Ecto neural progenitor cell (in vitro differentiated cells): ENCODE data around the gene KLHL5.
"Not testable (repeated sequence)": the region's sequence is repeated elsewhere in the genome, so short reads cannot be mapped to it uniquely, and the experiment has no call there.

ENCODE experiments used
- DNase-seq: peaks from one replicate; pipeline ENCODE4 v3.0.0-alpha.2; 2018; ENCODE audit warnings: low spot score

The KLHL5 gene, protein sequence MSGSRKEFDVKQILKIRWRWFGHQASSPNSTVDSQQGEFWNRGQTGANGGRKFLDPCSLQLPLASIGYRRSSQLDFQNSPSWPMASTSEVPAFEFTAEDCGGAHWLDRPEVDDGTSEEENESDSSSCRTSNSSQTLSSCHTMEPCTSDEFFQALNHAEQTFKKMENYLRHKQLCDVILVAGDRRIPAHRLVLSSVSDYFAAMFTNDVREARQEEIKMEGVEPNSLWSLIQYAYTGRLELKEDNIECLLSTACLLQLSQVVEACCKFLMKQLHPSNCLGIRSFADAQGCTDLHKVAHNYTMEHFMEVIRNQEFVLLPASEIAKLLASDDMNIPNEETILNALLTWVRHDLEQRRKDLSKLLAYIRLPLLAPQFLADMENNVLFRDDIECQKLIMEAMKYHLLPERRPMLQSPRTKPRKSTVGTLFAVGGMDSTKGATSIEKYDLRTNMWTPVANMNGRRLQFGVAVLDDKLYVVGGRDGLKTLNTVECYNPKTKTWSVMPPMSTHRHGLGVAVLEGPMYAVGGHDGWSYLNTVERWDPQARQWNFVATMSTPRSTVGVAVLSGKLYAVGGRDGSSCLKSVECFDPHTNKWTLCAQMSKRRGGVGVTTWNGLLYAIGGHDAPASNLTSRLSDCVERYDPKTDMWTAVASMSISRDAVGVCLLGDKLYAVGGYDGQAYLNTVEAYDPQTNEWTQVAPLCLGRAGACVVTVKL

DNA sequence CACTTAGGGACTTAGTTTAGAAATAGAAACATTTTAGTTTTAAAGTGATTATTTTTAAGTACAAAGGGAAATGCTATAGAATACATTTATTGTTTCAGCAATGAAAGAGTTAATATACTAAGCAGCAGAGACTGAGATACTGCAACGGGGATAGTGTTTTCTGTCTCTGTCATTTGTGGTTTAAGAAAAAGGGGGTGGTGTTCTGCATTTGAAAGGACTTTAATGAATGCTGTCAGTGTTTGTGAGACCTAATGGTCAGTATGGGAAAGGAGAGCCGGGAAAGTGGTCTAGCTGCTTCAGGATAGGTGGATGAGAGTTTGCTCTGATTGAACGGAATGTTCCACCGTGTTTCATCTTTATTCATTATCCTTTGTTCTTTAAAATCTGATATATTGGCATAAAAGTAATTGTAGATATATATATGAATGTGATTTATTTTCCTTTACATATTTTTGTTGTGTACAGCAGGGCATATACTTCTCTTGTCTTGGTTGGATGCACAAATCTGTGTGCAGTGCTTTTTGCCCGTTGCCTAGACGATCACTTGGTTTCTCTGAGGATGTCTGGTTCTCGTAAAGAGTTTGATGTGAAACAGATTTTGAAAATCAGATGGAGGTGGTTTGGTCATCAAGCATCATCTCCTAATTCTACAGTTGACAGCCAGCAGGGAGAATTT is at the start of gene KLHL5:
Gene KLHL5, plus strand, starts transcription at position 139 of the 676 bp plus-strand sequence. Its CDS starts 421 bp downstream, at position 560.
- no peak for DNase-seq

DNA sequence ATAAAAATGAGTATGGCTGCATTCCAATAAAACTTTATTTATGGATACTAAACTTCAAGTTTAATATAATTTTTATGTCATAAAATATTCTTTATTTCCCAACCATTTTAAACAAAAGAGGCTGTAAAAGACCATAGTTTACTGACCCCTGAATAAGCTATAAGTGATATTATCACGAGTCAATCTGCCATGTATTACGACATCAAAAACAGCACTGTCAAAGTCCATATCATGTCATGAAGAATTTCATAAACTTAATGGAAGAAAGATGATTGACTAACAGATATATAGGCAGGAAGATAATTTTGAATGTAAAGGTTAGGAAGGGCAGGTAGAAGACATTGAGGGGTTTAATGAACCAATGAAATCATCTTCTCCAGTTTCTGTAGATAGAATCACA is 48.0 kb upstream of the KLHL5 start:
- no peak for DNase-seq

DNA sequence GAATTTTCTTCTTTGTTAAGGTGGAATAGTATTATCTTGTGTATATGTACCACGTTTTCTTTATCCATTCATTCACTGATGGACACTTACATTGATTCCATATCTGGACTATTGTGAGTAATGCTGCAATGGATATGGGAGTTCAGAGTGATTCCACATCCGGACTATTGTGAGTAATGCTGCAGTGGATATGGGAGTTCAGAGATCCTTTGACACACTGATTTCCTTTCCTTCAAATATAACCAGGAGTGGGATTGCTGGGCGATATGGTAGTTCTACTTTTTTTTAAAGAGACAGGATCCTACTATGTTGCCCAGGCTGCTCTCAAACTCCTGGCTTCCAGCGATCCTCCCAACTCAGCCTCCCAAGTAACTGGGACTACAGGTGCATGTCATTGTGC is 41.9 kb upstream of the KLHL5 start:
- DNase-seq: no peak

DNA sequence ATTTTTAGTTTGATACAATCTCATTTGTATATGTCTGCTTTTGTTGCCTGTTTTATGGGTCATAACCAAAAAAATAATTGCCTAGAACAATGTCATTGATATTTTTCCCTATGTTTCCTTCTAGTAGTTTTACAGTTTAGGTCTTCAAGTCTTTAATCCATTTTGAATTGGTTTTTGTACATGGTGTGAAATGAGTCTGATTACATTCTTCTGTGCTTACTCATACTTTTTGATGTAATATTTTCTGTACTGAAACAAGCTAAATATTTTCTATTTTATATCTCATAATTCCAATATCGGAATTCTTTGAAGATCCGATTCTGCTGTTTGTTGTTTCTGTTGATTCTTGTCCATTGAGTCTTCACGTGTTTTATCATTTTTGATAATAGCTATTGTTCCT is 40.4 kb upstream of the KLHL5 start:
- no peak for DNase-seq

DNA sequence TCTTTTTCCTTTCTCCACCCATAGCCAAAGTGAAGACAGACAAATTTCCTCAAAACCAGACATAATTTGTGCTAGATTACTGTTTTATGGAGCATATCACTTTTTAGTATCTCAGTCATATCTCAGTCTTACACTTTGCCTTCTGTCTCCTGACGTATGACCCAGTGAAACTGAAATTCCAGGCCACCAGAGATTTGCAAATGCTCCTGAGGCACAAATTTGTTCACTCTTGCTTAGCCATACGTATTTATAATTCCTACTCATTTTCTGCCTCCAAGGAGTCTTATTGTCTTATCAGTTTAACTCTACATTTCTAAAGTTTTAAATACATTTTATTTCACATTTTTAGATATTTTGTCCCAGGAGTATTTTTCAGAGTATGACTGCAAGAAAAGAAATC is 39.8 kb upstream of the KLHL5 start:
- DNase-seq: no peak

DNA sequence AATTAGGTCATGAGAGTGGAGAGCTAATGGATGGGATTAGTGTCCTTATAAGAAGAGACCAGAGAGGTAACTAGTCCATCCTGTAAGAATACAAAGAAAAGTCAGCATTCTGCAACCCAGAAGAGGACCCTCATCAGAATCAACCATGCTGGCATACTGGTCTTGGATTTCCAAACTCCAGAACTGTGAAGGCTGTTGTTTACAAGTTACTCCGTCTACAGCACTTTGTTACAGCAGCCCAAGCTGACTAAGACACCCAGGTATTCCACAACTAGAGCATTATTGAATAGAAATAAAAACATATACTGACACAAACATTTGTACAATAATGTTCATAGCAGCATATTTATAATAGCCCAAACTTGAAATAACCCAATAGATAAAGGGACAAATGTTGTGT is 39.0 kb upstream of the KLHL5 start:
- no peak for DNase-seq

DNA sequence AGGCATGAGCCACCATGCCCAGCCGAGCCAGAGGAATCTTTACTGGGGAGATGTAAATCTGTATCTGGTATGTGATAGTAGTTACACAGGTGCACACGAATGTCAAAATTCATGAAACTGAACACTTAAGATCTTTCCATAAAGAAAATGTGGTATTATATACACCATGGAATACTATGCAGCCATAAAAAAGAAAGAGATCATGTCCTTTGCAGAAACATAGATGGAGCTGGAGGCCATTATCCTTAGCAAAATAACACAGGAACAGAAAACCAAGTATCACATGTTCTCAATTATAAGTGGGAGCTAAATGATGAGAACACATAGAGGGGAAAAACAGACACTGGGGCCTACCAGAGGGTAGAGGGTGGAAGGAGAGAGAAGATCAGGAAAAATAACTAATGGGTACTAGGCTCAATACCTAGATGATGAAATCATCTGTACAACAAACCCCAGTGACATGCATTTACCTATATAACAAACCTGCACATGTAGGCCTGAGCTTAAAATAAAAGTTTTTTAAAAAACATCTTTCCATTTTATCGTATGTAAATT is 37.6 kb upstream of the KLHL5 start:
- DNase-seq: no peak

DNA sequence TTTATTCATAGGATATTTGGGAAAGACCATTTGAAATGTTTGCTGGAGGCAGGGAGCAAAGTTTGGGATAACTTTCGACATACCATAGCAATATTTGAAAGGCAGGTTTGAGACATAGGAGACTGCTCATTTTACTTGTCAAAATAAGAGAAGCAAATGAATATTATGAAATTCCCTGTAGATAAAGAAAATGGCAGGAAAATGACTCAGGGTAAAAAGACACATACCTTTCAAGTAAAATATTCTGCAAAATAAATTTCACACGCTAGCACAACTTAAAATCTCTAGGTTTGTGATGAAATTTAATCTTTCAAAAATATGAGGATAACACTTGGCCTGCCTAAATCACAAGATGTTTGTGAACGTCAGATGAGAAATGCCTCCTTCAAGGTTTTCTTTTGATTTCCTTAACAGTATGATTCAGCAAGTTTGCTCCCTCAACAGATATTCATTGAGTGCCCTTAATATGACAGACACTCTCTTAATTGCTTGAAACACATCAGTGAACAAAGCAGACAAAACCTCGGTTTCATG is 36.4 kb upstream of the KLHL5 start:
- DNase-seq: no peak

DNA sequence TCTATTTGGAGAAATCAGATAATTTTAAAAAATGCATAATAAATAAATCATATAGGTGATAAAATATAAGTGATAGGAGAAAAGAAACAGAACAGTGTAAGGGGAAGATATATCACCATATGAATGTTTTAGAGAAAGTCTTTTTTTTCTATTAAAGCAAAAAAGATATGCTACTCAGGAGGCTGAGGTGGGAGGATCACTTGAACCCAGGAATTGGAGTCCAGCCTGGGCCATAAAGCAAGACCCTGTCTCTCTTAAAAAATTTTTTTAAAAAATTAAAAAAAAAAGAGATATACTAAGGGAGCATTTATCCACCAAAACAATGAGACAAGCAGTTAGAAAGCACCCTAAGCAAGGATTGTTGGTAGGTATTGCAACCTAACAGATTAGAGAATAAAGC is 35.9 kb upstream of the KLHL5 start:
- DNase-seq: no peak

DNA sequence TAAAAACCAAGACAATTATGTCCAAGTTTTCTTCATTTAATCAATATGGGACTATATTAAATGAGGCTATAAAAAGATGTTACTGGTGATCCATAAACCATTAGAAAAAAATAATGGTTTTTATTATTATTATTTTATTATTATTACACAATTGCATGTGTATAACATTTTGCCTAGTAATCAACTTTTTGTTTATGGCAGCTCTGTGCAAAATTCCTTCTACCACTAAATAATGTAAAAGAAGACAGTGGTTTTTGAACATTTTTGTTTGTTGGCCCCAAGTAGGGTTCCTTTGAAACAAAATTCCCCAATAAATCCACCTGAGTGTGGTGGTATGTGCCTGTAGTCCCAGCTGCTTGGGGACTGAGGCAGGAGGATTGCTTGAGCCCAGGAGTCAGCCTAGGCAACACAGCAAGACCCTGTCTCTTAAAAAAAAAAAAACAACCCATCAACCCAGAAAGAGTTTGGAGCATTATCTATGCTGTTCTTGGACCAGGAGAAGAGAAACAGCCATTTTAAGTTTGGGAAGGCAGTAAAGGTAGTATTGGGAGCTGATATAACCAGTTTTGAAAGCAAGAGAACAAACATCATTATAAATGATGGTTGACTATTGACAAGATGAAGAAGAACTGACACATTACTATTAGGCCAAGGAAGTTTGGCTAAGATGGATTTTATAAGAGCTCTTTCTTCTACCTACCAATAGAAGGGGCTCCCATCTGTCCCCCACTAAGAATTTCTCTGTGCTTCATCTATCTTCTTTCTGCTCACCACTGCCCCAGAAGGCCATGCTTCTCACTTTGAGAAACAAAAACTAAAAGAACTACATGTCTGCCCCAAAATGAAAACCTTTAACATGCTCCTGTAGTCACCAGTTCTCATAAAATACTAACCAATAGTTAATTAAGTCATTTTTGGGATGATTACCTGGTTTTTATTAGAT is 32.0 kb upstream of the KLHL5 start:
- DNase-seq: no peak

DNA sequence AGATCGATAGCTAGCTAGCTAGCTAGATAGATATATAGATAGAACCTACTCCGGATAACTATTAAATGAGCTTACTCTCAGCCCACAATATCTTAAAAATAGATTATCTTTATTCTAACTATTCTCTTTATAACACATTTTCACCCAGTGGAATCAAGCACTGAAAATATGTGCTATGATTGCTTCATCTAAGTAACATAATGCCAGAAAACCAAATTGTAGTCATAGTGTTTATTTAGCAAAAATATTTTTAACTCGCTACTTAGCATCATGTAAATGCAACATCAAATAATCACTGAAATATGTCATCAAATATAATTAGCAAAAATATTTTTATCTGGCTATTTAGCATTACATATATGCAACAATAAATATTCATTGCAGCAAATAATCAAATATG is 31.3 kb upstream of the KLHL5 start:
- no peak for DNase-seq

DNA sequence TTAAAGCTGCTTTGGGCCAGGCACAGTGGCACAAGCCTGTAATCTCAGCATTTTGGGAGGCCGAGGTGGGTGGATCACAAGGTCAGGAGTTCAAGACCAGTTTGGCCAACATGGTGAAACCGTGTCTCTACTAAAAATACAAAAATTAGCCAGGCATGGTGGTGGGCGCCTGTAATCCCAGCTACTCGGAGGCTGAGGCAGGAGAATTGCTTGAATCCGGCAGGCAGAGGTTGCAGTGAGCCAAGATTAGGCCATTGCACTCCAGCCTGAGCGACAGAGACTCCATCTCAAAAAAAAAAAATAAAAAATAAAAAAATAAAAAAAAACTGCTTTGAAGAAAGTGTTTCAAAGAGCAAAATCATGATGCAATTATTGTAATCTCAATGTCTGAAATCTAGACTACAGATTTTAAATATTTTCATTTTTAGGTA is 30.4 kb upstream of the KLHL5 start:
- DNase-seq: not testable (repeated sequence)

DNA sequence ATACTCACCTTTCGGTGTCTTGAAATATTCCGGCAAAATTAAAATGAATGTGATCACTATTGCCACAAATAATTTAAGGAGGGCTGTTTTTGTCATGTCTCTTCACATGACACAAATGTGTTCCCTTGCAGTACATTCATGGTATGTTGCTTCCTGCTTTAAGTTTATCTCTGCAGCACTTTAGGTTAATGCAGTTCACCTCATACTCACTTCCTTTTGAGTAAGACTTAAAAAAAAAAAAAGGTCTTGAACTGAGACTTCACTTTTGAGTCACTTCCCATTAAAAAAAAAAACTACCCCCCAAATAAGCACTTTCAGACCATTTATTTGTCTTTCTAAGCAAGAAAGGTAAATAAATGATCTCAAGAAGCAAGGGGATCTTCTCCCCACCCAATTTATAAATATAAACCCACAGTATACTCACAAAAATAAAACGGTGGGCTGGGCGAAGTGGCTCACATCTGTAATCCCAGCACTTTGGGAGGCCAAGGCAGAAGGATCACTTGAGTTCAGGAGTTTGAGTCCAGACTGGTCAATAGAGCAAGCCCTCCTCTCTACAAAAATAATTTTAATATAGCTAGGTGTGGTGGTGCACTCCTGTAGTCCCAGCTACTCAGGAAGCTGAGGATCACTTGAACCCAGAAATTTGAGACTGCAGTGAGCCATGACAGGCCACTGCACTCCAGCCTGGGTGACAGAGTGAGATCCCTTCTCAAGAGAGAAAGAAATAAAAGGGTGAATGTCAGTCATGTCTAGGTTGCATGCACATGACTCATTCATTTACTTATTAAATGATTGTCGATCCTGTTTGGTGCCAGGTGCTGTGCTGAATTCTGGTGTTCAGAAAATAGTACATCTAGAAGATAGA is 29.6 kb upstream of the KLHL5 start, which contains the start of gene TMEM156:
Gene TMEM156, minus strand, starts transcription at position 192 of the 868 bp plus-strand sequence. Its CDS starts 96 bp downstream, at position 96.
- no peak for DNase-seq

DNA sequence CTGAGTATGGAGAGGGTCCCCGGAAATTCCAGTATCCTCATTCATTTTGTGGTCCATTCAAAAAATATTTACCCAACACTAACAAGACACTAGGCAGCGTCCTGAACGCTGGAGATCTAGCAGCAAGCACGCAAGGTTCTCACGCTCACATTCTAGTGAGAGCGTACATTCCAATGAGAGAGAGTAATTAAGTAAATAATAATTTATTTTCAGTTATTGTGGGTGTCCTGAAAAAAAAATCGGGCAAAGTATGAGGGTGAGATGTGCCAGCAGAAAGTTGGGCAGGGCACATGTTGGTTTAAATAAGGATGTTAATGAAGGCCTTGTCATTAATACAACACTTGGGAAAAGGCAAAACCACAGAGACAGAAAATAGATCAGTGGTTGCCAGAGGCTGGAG is 25.9 kb upstream of the KLHL5 start:
- DNase-seq: no peak

DNA sequence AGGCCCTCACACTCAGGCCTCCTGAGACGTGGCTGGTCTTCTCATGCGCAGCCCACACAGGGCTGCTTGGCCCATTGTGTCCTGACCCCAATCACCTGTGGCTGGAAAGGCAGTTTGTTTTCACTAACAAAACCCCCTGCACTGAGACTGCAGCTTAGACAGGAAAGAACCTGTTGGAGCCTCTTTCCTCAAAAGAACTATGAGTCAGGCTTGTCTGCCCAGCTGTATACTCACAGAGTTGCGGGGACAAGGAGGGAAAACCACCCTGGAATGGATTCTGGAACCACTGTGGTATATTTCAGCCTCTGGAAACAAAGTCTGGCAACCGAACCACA is 24.6 kb upstream of the KLHL5 start:
- no peak for DNase-seq

DNA sequence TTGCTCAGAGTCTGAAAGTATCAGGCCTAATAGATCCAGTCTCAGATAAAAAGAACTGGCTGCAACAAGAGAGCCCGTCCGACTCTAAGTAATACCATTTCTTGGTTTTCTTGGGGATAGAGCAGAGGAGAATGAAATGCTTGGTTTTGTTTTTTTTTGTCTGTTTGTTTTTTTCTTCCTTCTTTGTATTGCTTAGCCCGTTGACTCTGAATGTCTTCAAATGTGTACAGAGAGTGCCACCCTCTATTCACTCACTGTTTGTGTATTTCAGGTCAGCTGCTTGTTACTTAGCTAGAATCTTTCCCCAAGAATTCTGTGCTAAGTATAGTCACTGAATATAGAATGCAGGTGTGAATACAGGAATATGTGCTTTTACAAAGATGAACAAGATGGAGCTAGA is 24.1 kb upstream of the KLHL5 start:
- no peak for DNase-seq

DNA sequence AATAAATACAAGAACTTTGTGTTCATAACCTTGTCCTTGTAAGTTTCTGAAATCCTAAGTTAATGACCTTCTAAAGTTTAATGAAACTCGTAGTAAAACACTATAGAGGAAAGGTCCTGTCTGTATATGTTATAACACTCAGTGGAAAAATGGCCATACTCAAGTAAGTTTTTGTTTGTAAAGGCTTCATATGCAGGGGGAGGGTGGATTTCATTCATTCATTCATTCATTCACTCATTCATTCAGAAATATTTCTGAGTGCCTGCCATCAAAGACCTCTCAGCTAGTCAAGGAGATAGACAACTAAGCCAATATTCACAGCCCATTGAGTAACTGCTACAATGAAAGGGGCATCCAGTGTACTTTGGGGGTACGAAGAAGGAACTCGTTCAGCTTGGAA is 22.9 kb upstream of the KLHL5 start:
- DNase-seq: no peak

DNA sequence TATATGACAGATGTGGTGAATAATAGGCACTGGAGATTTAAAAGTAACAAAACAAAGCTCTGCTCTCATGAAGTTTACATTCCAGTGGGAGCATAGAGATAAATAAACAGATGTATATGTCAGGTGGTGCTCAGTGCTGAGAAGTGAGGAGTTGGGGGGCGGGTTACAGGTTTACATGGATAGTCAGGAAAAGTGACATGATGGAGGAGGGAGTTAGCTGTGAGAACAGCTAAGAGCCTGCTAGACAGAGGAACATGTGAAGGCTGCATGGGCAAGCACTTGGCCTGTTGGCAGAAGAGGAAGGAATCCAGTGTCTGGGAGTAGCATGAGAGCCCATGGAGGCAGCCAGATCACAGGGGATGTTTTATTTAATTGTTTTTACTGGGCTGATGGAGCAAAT is 19.7 kb upstream of the KLHL5 start:
- no peak for DNase-seq

DNA sequence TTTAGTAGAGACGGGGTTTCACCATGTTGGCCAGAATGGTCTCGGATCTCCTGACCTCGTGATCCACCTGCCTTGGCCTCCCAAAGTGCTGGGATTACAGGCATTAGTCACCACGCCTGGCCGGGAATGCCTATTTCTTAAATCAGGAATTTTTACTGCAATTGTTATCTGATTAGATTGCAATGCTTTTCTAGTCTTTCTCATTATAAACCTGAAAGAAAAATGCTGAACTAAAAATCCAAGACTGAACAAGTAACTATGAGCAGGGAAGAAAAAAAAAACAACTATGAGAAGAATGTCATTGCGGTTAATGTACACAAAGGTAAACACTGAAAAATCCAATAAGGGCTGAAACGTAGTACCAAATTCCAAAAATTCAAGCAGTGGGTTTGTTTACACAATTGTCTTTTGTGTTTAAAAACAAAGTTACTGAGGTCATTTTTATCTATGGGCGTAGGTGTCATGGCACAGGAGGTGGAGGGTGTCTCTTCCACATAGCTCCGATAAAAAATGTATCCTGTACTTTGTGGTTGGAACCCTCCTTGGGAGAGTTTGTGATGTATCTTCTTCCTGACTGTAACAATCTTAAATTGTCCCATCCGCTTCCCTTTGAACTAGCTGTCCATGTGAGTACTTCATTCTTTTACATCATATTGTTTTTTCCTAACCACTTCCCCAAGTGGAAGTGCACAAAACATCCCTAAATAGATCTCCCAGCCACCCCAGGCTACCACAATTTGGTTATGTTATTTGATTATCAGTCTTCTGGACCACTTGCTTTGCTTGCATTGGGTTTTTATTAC is 18.8 kb upstream of the KLHL5 start:
- DNase-seq: no peak
